Lower leg skin (tissue), 4 donors: ENCODE data around the gene VAV2. TPM values are rescaled to one million over a fixed set of nuclear protein-coding genes. Genes with fewer than 3 reads are reported as not detected.

Source experiments
- DNase-seq, 2 donors: peaks; one replicate each; pipeline ENCODE4 v3.0.0-alpha.2; 2019; ENCODE audit warnings: low spot score in 2 of 2
- H3K4me3 ChIP-seq: fragments of 200-600 bp; sonication (generic); 2 replicates; pipeline ENCODE4 v1.5.1; 2017; ENCODE audit warnings: mild to moderate bottlenecking, low read depth; ENCODE audit not compliant: poor library complexity, severe bottlenecking
- CTCF ChIP-seq, 3 donors: fragments of 450-650 bp; IDR thresholded peaks; one replicate each; pipeline ENCODE4 v1.5.1; 2016; ENCODE audit warnings: antibody characterized with exemption in 3 of 3, mild to moderate bottlenecking in 3 of 3, moderate library complexity in 2 of 3
- POLR2A ChIP-seq, 2 donors: fragments of 450-650 bp; IDR thresholded peaks; one replicate each; pipeline ENCODE4 v1.6.1; 2016 to 2017; ENCODE audit warnings: antibody characterized with exemption in 2 of 2, mild to moderate bottlenecking in 1 of 2, moderate library complexity in 1 of 2
- WGBS, 2 donors: methylation state at CpG; one replicate each; pipeline ENCODE4 v1.1.5; 2018; 5-methylcytosine and 5-hydroxymethylcytosine counted together
- intact Hi-C: fragments of 100-400 bp; cut with DNase I; formaldehyde crosslinking; loops from one replicate; pipeline ENCODE4 v1.15.0; 2023; ENCODE audit warnings: low total_unique reads
- total RNA-seq, 4 donors: library from RNA; depleted of rRNA; stranded (reverse); fragments of >200 nt; gene quantifications; one replicate each; pipeline ENCODE4 v1.1.0, GENCODE V29; 2016

The VAV2 gene
- total RNA-seq, 4 donors from 2014 or later = 6.8 to 9.1 (median 7.5) TPM

GRCh38 chr9:133971121-133971951, 20.8 kb downstream of the VAV2 start:
- no peak for TF ChIP-seq POLR2A (IDR thresholded peaks at IDR 0.05)
- no peak for TF ChIP-seq CTCF (IDR thresholded peaks at IDR 0.05)
- DNase-seq = no peak
- no peak overlapping the region for H3K4me3 ChIP-seq
- intact Hi-C loops = no loop called here
- WGBS, 2 donors = 87 to 88% methylated on average over 15 to 18 of the region's 22 CpGs

- 77 to 78% methylated on average over 6 of the region's 6 CpGs for WGBS, 2 donors
- TF ChIP-seq CTCF (IDR thresholded peaks at IDR 0.05) (no peak), POLR2A (IDR thresholded peaks at IDR 0.05) (no peak)
- no peak for DNase-seq
- H3K4me3 ChIP-seq = no peak overlapping the region
- intact Hi-C loops = no loop called here
These were observed 21.5 kb downstream of the VAV2 start for GRCh38 chr9:133970581-133971058.

GRCh38 chr9:133969681-133970580, 22.2 kb downstream of the VAV2 start:
- 78 to 88% methylated on average over 22 to 25 of the region's 25 CpGs for WGBS, 2 donors
- TF ChIP-seq CTCF (IDR thresholded peaks at IDR 0.05) (no peak), POLR2A (IDR thresholded peaks at IDR 0.05) (no peak)
- no peak overlapping the region for H3K4me3 ChIP-seq
- intact Hi-C loops = no loop called here
- no peak for DNase-seq

- WGBS, 2 donors = 41 to 54% methylated on average over 22 of the region's 22 CpGs
- TF ChIP-seq POLR2A (IDR thresholded peaks at IDR 0.05) = no peak
- no peak for TF ChIP-seq CTCF (IDR thresholded peaks at IDR 0.05)
- DNase-seq = no peak
- intact Hi-C loops = no loop called here
- H3K4me3 ChIP-seq = no peak overlapping the region
These were observed 23.0 kb downstream of the VAV2 start for GRCh38 chr9:133968966-133969617.

- DNase-seq = no peak
- TF ChIP-seq CTCF (IDR thresholded peaks at IDR 0.05) = no peak
- no peak for TF ChIP-seq POLR2A (IDR thresholded peaks at IDR 0.05)
- intact Hi-C loops = no loop called here
- no peak overlapping the region for H3K4me3 ChIP-seq
- WGBS, 2 donors = 85% methylated on average over 5 to 12 of the region's 12 CpGs
These were observed 23.7 kb downstream of the VAV2 start for GRCh38 chr9:133968428-133968827.
